Astrocyte of the hippocampus (primary cell): ENCODE measurements around the gene INF2.
"Not testable (repeated sequence)": the region's sequence is repeated elsewhere in the genome, so short reads cannot be mapped to it uniquely, and the experiment has no call there.

Source experiments
- DNase-seq: peaks from one replicate; pipeline ENCODE4 v3.0.0; 2011; ENCODE audit warnings: low read depth, low spot score

INF2 gene

GRCh38 chr14:104689109-104689880 lies at the start of gene INF2:
Gene INF2, plus strand, starts transcription at chr14:104689618. Its CDS starts 11,748 bp downstream, at chr14:104701366.
- DNase-seq = peak; percentile 80

GRCh38 chr14:104639885-104640548 lies 49.4 kb upstream of the INF2 start:
- DNase-seq = peak; percentile 80

GRCh38 chr14:104640681-104641080 lies 48.7 kb upstream of the INF2 start:
- no peak for DNase-seq

GRCh38 chr14:104641753-104642539 lies 47.5 kb upstream of the INF2 start:
- DNase-seq = no peak

- DNase-seq = no peak
Measured at GRCh38 chr14:104642540-104642868, 46.9 kb upstream of the INF2 start.

GRCh38 chr14:104643306-104643705 lies 46.1 kb upstream of the INF2 start:
- DNase-seq = no peak

GRCh38 chr14:104644091-104644635 lies 45.3 kb upstream of the INF2 start:
- DNase-seq = no peak

- DNase-seq = no peak
Measured at GRCh38 chr14:104644656-104645378, 44.6 kb upstream of the INF2 start.

- no peak for DNase-seq
Measured at GRCh38 chr14:104647467-104648043, 41.9 kb upstream of the INF2 start.

- DNase-seq = peak; percentile 82
Measured at GRCh38 chr14:104650057-104650980, 39.1 kb upstream of the INF2 start.

- no peak for DNase-seq
Measured at GRCh38 chr14:104650981-104651875, 38.2 kb upstream of the INF2 start.

GRCh38 chr14:104651876-104652260 lies 37.5 kb upstream of the INF2 start:
- no peak for DNase-seq

GRCh38 chr14:104652386-104652785 lies 37.0 kb upstream of the INF2 start:
- no peak for DNase-seq

GRCh38 chr14:104653130-104653920 lies 36.1 kb upstream of the INF2 start:
- not testable (repeated sequence) for DNase-seq

- DNase-seq = no peak
Measured at GRCh38 chr14:104654119-104654518, 35.3 kb upstream of the INF2 start.

GRCh38 chr14:104655128-104655848 lies 34.1 kb upstream of the INF2 start:
- no peak for DNase-seq

- DNase-seq = no peak
Measured at GRCh38 chr14:104656014-104656714, 33.3 kb upstream of the INF2 start.
